ENCODE data around the gene PGC.

DNA sequence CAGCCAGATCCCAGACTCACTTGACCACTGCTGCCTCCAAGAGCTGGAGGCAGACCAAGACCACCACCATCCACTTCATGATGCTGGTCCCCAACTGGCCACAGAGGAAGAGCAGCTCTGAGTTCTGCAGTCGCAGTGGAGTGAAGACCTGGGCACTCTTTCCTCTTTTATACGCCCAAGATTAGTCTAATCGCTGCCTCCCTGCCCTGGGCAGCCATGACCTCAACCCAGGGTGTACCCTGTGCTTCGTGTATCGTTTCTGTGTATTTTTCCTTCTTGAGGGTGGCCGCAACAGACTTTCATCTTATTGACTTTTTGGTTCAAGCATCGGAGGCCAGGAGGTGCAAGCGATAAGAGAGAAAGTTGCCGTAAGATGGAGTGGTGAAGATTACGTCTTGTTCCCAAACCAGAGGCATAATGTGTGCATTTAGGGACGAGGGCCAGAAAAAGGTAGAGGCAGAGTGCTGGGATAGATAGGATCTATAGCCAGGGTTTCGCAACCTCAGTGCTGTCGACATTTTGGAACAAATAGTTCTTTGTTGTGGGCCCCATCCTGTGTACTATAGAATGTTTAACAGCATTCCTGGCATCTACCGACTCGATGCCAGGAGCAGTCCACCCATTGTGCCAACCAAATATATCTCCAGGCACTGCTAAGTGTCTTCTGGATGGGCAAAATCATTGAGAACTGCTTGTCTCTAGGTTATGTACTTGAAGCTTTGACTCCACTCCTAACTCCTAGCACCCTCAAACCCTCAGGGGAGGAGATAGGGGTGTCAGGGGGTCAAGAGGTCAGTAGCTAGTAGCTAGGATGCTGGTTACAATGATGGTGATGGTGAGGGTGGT is at the start of gene PGC:
- TF ChIP-seq EZH2 (IDR thresholded peaks at IDR 0.05) (no peak), POLR2AphosphoS5 (IDR thresholded peaks at IDR 0.05; ENCODE audit: borderline replicate concordance, low read depth, low read length) (no peak)
